MM.1S (cell line): Measurements from ENCODE around the gene RASAL2.

Experiments used
- DNase-seq: peaks from one replicate; pipeline ENCODE4 v3.0.0-alpha.2; 2015
- H2AFZ ChIP-seq: fragments of 300-600 bp; sonication (generic); 2 replicates; pipeline ENCODE4 v1.6.0; 2016; ENCODE audit warnings: antibody characterized with exemption, low read length
- H3F3A ChIP-seq: fragments of 300-600 bp; sonication (generic); 2 replicates; pipeline ENCODE4 v1.6.1; 2016; ENCODE audit warnings: mild to moderate bottlenecking, antibody characterized with exemption, low read length, moderate library complexity, mixed read lengths; ENCODE audit not compliant: insufficient read depth
- H3K27ac ChIP-seq: fragments of 300-600 bp; sonication (generic); 2 replicates; pipeline ENCODE4 v1.5.1; 2016; ENCODE audit warnings: mild to moderate bottlenecking, low read length
- H3K27me3 ChIP-seq: fragments of 300-600 bp; sonication (generic); replicated peaks from 2 replicates; pipeline ENCODE4 v1.6.0; 2016; ENCODE audit warnings: low read length; ENCODE audit not compliant: insufficient read depth
- H3K36me3 ChIP-seq: fragments of 300-600 bp; sonication (generic); replicated peaks from 2 replicates; pipeline ENCODE4 v1.6.1; 2016; ENCODE audit warnings: mild to moderate bottlenecking, low read length, mixed read lengths; ENCODE audit not compliant: insufficient read depth
- H3K4me1 ChIP-seq: fragments of 300-600 bp; sonication (generic); 2 replicates; pipeline ENCODE4 v1.6.1; 2016; ENCODE audit warnings: low read length, mixed read lengths
- H3K4me2 ChIP-seq: fragments of 300-600 bp; sonication (generic); 2 replicates; pipeline ENCODE4 v1.6.0; 2016; ENCODE audit warnings: low read depth, low read length
- H3K4me3 ChIP-seq: fragments of 300-600 bp; sonication (generic); 2 replicates; pipeline ENCODE4 v1.5.1; 2016; ENCODE audit warnings: low read length, mixed read lengths
- H3K79me2 ChIP-seq: fragments of 300-600 bp; sonication (generic); 2 replicates; pipeline ENCODE4 v1.6.1; 2016; ENCODE audit warnings: mixed run types, low read length, mixed read lengths
- H3K9ac ChIP-seq: fragments of 300-600 bp; sonication (generic); 2 replicates; pipeline ENCODE4 v1.6.1; 2016; ENCODE audit warnings: low read length, mixed read lengths
- H3K9me2 ChIP-seq: fragments of 300-600 bp; sonication (generic); replicated peaks from 2 replicates; pipeline ENCODE4 v1.6.1; 2016; ENCODE audit warnings: mild to moderate bottlenecking, low read length, mixed read lengths; ENCODE audit not compliant: insufficient read depth
- H3K9me3 ChIP-seq: fragments of 300-600 bp; sonication (generic); replicated peaks from 2 replicates; pipeline ENCODE4 v1.6.1; 2016; ENCODE audit warnings: mild to moderate bottlenecking, low read length, mixed read lengths; ENCODE audit not compliant: insufficient read depth
- H4K20me1 ChIP-seq: fragments of 300-600 bp; sonication (generic); 2 replicates; pipeline ENCODE4 v1.6.1; 2016; ENCODE audit warnings: mild to moderate bottlenecking, low read length, moderate library complexity, mixed read lengths; ENCODE audit not compliant: insufficient read depth
- CTCF ChIP-seq: fragments of 300-600 bp; sonication (generic); IDR thresholded peaks from 2 replicates; pipeline ENCODE4 v1.5.1; 2016; ENCODE audit warnings: antibody characterized with exemption, low read length, mixed read lengths
- EZH2 ChIP-seq: fragments of 300-600 bp; sonication (generic); optimal IDR thresholded peaks from 2 replicates; pipeline ENCODE3; 2017; ENCODE audit warnings: low read depth, mild to moderate bottlenecking, antibody characterized with exemption, low read length, mixed read lengths
- EZH2phosphoT487 ChIP-seq: fragments of 300-600 bp; sonication (generic); IDR thresholded peaks from 2 replicates; pipeline ENCODE4 v1.6.1; 2018; ENCODE audit warnings: antibody characterized with exemption, low read length

RASAL2 gene

GRCh38 chr1:178397678-178398077, 303.8 kb downstream of the RASAL2 start:
- TF ChIP-seq EZH2 (no peak), EZH2phosphoT487 (no peak), CTCF (no peak)

DNA sequence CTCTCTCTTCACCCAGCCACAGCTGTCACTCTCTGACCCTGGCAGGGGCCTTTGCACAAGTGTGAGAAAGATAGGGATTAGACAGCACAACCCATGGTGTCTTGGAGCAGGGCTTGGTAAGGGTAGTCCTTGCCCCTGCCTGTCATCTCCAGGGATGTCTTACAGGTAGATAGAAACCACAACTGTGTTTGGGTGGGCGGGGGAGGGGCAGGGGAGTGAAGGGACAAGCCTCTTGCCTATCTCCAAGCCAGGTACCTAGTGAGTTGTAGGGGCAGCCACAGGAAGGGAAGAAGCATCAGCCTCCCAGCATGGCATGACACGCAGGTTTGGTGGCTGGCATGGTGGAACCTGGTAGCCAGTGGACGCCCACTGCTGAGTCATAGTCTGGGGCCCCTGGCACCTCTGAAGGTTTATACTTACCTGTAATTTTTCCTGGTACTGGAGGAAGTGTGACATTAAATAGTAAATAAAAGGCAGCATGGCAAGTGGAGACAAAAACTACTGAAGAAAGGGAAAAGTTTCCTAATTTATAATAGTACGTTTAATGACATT, 305.3 kb downstream of the RASAL2 start:
- Histone ChIP-seq H3K9me3 (no peaks in the 10 kb centered on the region), H3K4me2 (no peak overlapping the region), H3F3A (no peaks in the 10 kb centered on the region), H3K4me1 (no peaks in the 10 kb centered on the region), H3K36me3 (no peaks in the 10 kb centered on the region), H2AFZ (no peak overlapping the region), H3K9me2 (no peaks in the 10 kb centered on the region), H4K20me1 (no peaks in the 10 kb centered on the region), H3K27ac (no peak overlapping the region), H3K79me2 (no peaks in the 10 kb centered on the region), H3K27me3 (no peaks in the 10 kb centered on the region), H3K4me3 (no peak overlapping the region), H3K9ac (no peak overlapping the region)
- no peak for DNase-seq
- TF ChIP-seq CTCF (no peak), EZH2phosphoT487 (no peak), EZH2 (no peak)

More at GRCh38 chr1:178397678-178398077, 303.8 kb downstream of the RASAL2 start:
- Histone ChIP-seq H4K20me1 (no peaks in the 10 kb centered on the region), H3K79me2 (no peaks in the 10 kb centered on the region), H3K9me2 (no peaks in the 10 kb centered on the region), H3K36me3 (no peaks in the 10 kb centered on the region), H3K9ac (no peak overlapping the region), H2AFZ (no peak overlapping the region), H3K27ac (no peak overlapping the region), H3F3A (no peaks in the 10 kb centered on the region), H3K4me2 (no peak overlapping the region), H3K4me3 (no peak overlapping the region), H3K27me3 (no peaks in the 10 kb centered on the region), H3K4me1 (no peaks in the 10 kb centered on the region), H3K9me3 (no peaks in the 10 kb centered on the region)
- DNase-seq, result no peak

GRCh38 chr1:178405137-178405536, 311.2 kb downstream of the RASAL2 start:
- Histone ChIP-seq H3K27me3 (no peaks in the 10 kb centered on the region), H3K27ac (no peak overlapping the region), H3K4me1 (no peaks in the 10 kb centered on the region), H3K9me3 (no peaks in the 10 kb centered on the region), H3K4me2 (no peak overlapping the region), H2AFZ (no peak overlapping the region), H3K4me3 (no peak overlapping the region), H3K9me2 (no peaks in the 10 kb centered on the region), H3K36me3 (no peaks in the 10 kb centered on the region), H3K79me2 (no peaks in the 10 kb centered on the region), H4K20me1 (no peaks in the 10 kb centered on the region), H3F3A (no peaks in the 10 kb centered on the region), H3K9ac (no peak overlapping the region)
- no peak for DNase-seq
- TF ChIP-seq CTCF, result no peak
